NT2/D1 (cell line): ENCODE results near the gene PTPRT.

Source experiments
- SUZ12 ChIP-seq: IDR thresholded peaks from 2 replicates; pipeline ENCODE4 v1.6.1; 2011; ENCODE audit not compliant: insufficient read length, insufficient read depth; ENCODE audit errors: extremely low read depth
- YY1 ChIP-seq: IDR thresholded peaks from 2 replicates; pipeline ENCODE4 v1.6.1; 2011; ENCODE audit not compliant: insufficient read length, insufficient read depth
- ZNF274 ChIP-seq: IDR thresholded peaks from 2 replicates; pipeline ENCODE4 v1.6.1; 2011; ENCODE audit warnings: mild to moderate bottlenecking, low read depth, low read length

- TF ChIP-seq ZNF274, result no peak
- TF ChIP-seq YY1, result no peak
- no peak for TF ChIP-seq SUZ12
Measured at GRCh38 chr20:42432496-42433334, 757.0 kb downstream of the PTPRT start.
